SU-DHL-6 (cell line): ENCODE data around the gene CYLD.

ENCODE experiments used
- H2AFZ ChIP-seq: fragments of 200-600 bp; sonication (generic); 2 replicates; pipeline ENCODE4 v1.6.1; 2014; ENCODE audit warnings: low read depth, mild to moderate bottlenecking, moderate library complexity, mixed read lengths, antibody characterized with exemption, low read length; ENCODE audit not compliant: severe bottlenecking
- H3F3A ChIP-seq: fragments of 200-600 bp; shearing (Covaris generic); 2 replicates; pipeline ENCODE4 v1.6.0; 2016; ENCODE audit warnings: antibody characterized with exemption, mild to moderate bottlenecking; ENCODE audit not compliant: insufficient read depth
- H3K27ac ChIP-seq: fragments of 200-600 bp; sonication (generic); 2 replicates; pipeline ENCODE4 v1.5.1; 2016; ENCODE audit warnings: low read depth, mild to moderate bottlenecking, low read length, moderate library complexity, mixed read lengths
- H3K27me3 ChIP-seq: fragments of 200-600 bp; sonication (generic), shearing (Covaris generic); 2 replicates; pipeline ENCODE4 v1.6.0; 2014; ENCODE audit warnings: mild to moderate bottlenecking, low read length
- H3K36me3 ChIP-seq: fragments of 200-600 bp; sonication (generic); 2 replicates; pipeline ENCODE4 v1.6.1; 2014; ENCODE audit warnings: mild to moderate bottlenecking, low read length, mixed read lengths
- H3K4me2 ChIP-seq: fragments of 300-600, 200-600 bp; shearing (Covaris generic), sonication (generic); 2 replicates; pipeline ENCODE4 v1.6.0; 2014; ENCODE audit warnings: low read length, low read depth, mild to moderate bottlenecking; ENCODE audit not compliant: poor library complexity, severe bottlenecking
- H3K4me3 ChIP-seq: fragments of 200-600 bp; sonication (generic); 2 replicates; pipeline ENCODE4 v1.5.1; 2014; ENCODE audit warnings: antibody characterized with exemption, low read length, mild to moderate bottlenecking, mixed read lengths; ENCODE audit not compliant: insufficient read depth, poor library complexity, severe bottlenecking
- H3K79me2 ChIP-seq: fragments of 200-600 bp; sonication (generic); 2 replicates; pipeline ENCODE4 v1.6.1; 2014; ENCODE audit warnings: mild to moderate bottlenecking, low read length, moderate library complexity; ENCODE audit not compliant: insufficient read depth
- H3K9ac ChIP-seq: fragments of 200-600 bp; sonication (generic); 2 replicates; pipeline ENCODE4 v1.7.0; 2014; ENCODE audit warnings: mild to moderate bottlenecking, low read length
- H3K9me2 ChIP-seq: fragments of 200-600 bp; sonication (generic); replicated peaks from 2 replicates; pipeline ENCODE4 v1.6.1; 2014; ENCODE audit warnings: low read length; ENCODE audit not compliant: insufficient read depth
- H3K9me3 ChIP-seq: fragments of 200-600 bp; sonication (generic); 2 replicates; pipeline ENCODE4 v1.6.1; 2014; ENCODE audit warnings: low read length, mixed read lengths; ENCODE audit not compliant: insufficient read depth
- H4K20me1 ChIP-seq: fragments of 200-600 bp; sonication (generic); 2 replicates; pipeline ENCODE4 v1.6.1; 2014; ENCODE audit warnings: low read depth, mild to moderate bottlenecking, antibody characterized with exemption, low read length, moderate library complexity, mixed read lengths
- CTCF ChIP-seq: fragments of 200-600 bp; sonication (generic); IDR thresholded peaks from one replicate; pipeline ENCODE4 v1.5.1; 2017; ENCODE audit warnings: antibody characterized with exemption, mild to moderate bottlenecking, low read length, moderate library complexity; ENCODE audit not compliant: insufficient read depth, poor library complexity, severe bottlenecking
- EZH2phosphoT487 ChIP-seq: fragments of 200-600 bp; sonication (generic), shearing (Covaris generic); conservative IDR thresholded peaks from 2 replicates; pipeline ENCODE4 v1.6.1; 2018; ENCODE audit warnings: mild to moderate bottlenecking, antibody characterized with exemption, low read length, moderate library complexity, mixed read lengths

CYLD gene

GRCh38 chr16:50836121-50836621 lies 94.3 kb downstream of the CYLD start:
- H3K27ac ChIP-seq = no peak overlapping the region
- H3K4me3 ChIP-seq = no peak overlapping the region
- no peaks in the 10 kb centered on the region for H3K27me3 ChIP-seq
- no peak overlapping the region for H3K4me2 ChIP-seq
- no peaks in the 10 kb centered on the region for H3K9me2 ChIP-seq
- H3F3A ChIP-seq = no peaks in the 10 kb centered on the region
- no peaks in the 10 kb centered on the region for H3K36me3 ChIP-seq
- H3K9ac ChIP-seq = no peak overlapping the region
- no peaks in the 10 kb centered on the region for H3K9me3 ChIP-seq
- H3K79me2 ChIP-seq = no peaks in the 10 kb centered on the region
- no peaks in the 10 kb centered on the region for H4K20me1 ChIP-seq
- H2AFZ ChIP-seq = no peak overlapping the region
- TF ChIP-seq EZH2phosphoT487 (no peak), CTCF (no peak)

- no peaks in the 10 kb centered on the region for H3F3A ChIP-seq
- no peak overlapping the region for H3K27ac ChIP-seq
- H3K9me2 ChIP-seq = no peaks in the 10 kb centered on the region
- H3K4me3 ChIP-seq = no peak overlapping the region
- no peak overlapping the region for H3K9ac ChIP-seq
- TF ChIP-seq EZH2phosphoT487 = no peak
- no peak for TF ChIP-seq CTCF
- H4K20me1 ChIP-seq = no peaks in the 10 kb centered on the region
- no peaks in the 10 kb centered on the region for H3K9me3 ChIP-seq
- no peak overlapping the region for H3K4me2 ChIP-seq
- H3K36me3 ChIP-seq = no peaks in the 10 kb centered on the region
- no peaks in the 10 kb centered on the region for H3K79me2 ChIP-seq
- H3K27me3 ChIP-seq = no peaks in the 10 kb centered on the region
- H2AFZ ChIP-seq = no peak overlapping the region
These were observed 95.4 kb downstream of the CYLD start for GRCh38 chr16:50837324-50837723.

- Histone ChIP-seq H3K27me3 (no peaks in the 10 kb centered on the region), H3K36me3 (no peaks in the 10 kb centered on the region), H3K4me3 (no peak overlapping the region), H3K27ac (no peak overlapping the region), H3F3A (no peaks in the 10 kb centered on the region), H2AFZ (no peak overlapping the region), H3K4me2 (no peak overlapping the region), H3K9me2 (no peaks in the 10 kb centered on the region), H3K79me2 (no peaks in the 10 kb centered on the region), H4K20me1 (no peaks in the 10 kb centered on the region), H3K9me3 (no peaks in the 10 kb centered on the region), H3K9ac (no peak overlapping the region)
- TF ChIP-seq CTCF (no peak), EZH2phosphoT487 (no peak)
These were observed 96.3 kb downstream of the CYLD start for GRCh38 chr16:50838165-50838564.

GRCh38 chr16:50838885-50839284 lies 97.0 kb downstream of the CYLD start:
- no peaks in the 10 kb centered on the region for H4K20me1 ChIP-seq
- H2AFZ ChIP-seq = no peak overlapping the region
- no peaks in the 10 kb centered on the region for H3K9me3 ChIP-seq
- no peaks in the 10 kb centered on the region for H3K27me3 ChIP-seq
- no peaks in the 10 kb centered on the region for H3K9me2 ChIP-seq
- no peak for TF ChIP-seq CTCF
- TF ChIP-seq EZH2phosphoT487 = no peak
- no peak overlapping the region for H3K4me2 ChIP-seq
- no peak overlapping the region for H3K9ac ChIP-seq
- H3K79me2 ChIP-seq = no peaks in the 10 kb centered on the region
- no peak overlapping the region for H3K4me3 ChIP-seq
- no peaks in the 10 kb centered on the region for H3F3A ChIP-seq
- no peaks in the 10 kb centered on the region for H3K36me3 ChIP-seq
- no peak overlapping the region for H3K27ac ChIP-seq
